HG02938 (cell line): Measurements from ENCODE around the gene INAFM2.
A peak's percentile ranks its signal among the peaks of the same experiment; 100 is the strongest.

Experiments
- ATAC-seq: cut with Tn5 transposase; IDR thresholded peaks from one replicate; pipeline ENCODE4 v1.9.1; 2021; ENCODE audit warnings: mild to moderate bottlenecking, moderate library complexity; ENCODE audit not compliant: unreplicated experiment

INAFM2 gene

GRCh38 chr15:40358471-40359353 lies 35.2 kb downstream of the INAFM2 start:
- peak; percentile 7 for ATAC-seq

GRCh38 chr15:40360015-40360414 lies 36.5 kb downstream of the INAFM2 start:
- no peak for ATAC-seq

- no peak for ATAC-seq
Measured at GRCh38 chr15:40361640-40362039, 38.1 kb downstream of the INAFM2 start.

- ATAC-seq, result no peak
Measured at GRCh38 chr15:40363611-40364010, 40.1 kb downstream of the INAFM2 start.

GRCh38 chr15:40364251-40364650 lies 40.8 kb downstream of the INAFM2 start:
- no peak for ATAC-seq

GRCh38 chr15:40365016-40365415 lies 41.5 kb downstream of the INAFM2 start:
- no peak for ATAC-seq

GRCh38 chr15:40365624-40366456 lies 42.3 kb downstream of the INAFM2 start:
- ATAC-seq, result no peak

GRCh38 chr15:40366457-40367370 lies 43.2 kb downstream of the INAFM2 start:
- ATAC-seq, result no peak

GRCh38 chr15:40367371-40367685 lies 43.8 kb downstream of the INAFM2 start:
- ATAC-seq, result no peak

- ATAC-seq, result no peak
Measured at GRCh38 chr15:40367686-40368611, 44.5 kb downstream of the INAFM2 start.

GRCh38 chr15:40368719-40369473 lies 45.4 kb downstream of the INAFM2 start:
- no peak for ATAC-seq

- ATAC-seq, result no peak
Measured at GRCh38 chr15:40369474-40369869, 46.0 kb downstream of the INAFM2 start.

GRCh38 chr15:40369971-40370370 lies 46.5 kb downstream of the INAFM2 start:
- no peak for ATAC-seq

GRCh38 chr15:40372981-40373380 lies 49.5 kb downstream of the INAFM2 start:
- no peak for ATAC-seq
